GM21526 (cell line): ENCODE measurements around the gene STRBP.
"Not testable (repeated sequence)": the region's sequence is repeated elsewhere in the genome, so short reads cannot be mapped to it uniquely, and the experiment has no call there.

Experiments used
- ATAC-seq: cut with Tn5 transposase; IDR thresholded peaks from one replicate; pipeline ENCODE4 v1.9.1; 2021; ENCODE audit warnings: moderate library complexity; ENCODE audit not compliant: unreplicated experiment, low FRiP score

Gene STRBP

GRCh38 chr9:123251741-123252140 is 16.6 kb downstream of the STRBP start:
- ATAC-seq: no peak

DNA sequence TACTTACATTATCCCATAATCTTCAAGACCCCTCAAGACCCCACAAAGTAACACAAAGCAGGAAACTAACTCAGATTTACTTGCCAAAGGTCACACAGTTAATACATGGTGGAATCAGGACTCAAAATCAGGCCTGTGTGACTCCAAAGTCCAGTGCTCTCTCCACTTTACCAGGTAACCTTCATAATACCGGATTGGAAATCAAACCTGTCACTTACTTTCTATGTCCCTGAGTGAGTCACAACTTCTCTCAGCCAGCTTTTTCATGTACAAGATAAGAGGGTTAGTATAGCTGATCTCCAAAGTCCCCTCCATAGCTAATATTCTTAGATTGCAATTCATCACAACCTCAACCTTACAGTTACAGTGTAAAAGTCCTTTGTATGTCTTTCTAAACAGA is 17.1 kb downstream of the STRBP start:
- no peak for ATAC-seq

DNA sequence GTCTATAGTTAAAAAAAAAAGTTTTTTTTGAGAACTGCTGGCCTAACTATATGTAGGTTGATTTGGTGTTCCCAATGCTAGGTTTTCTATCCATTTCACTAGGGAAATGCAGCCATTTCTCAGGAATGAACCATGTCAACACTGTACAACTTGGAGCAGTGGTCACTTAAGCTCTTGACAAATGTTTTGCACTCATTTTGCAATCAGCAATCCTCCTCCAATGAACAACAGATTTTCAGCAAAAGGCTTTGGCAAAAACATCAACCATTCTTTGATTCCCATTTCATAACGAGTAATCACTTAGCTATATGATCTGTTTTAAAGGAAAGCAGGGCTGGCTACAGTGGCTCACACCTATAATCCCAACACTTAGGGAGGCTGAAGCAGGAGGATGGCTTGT is 17.9 kb downstream of the STRBP start:
- ATAC-seq: no peak

DNA sequence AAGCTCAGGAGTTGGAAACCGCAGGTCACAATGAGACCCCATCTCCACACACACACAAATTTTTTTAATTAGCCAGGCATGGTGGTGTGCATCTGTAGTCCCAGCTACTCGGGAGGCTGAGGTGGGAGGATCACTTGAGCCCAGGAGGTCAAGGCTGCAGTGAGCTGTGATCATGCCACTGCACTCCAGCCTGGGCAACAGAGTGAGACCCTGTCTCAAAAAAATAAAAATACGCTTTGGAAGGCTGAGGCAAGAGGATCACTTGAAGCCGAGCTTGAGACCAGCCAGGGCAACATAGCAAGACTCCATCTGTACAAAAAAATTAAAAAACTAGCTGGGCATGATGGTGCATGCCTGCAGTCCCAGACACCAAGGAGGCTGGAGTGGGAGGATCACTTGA is 19.2 kb downstream of the STRBP start:
- not testable (repeated sequence) for ATAC-seq

DNA sequence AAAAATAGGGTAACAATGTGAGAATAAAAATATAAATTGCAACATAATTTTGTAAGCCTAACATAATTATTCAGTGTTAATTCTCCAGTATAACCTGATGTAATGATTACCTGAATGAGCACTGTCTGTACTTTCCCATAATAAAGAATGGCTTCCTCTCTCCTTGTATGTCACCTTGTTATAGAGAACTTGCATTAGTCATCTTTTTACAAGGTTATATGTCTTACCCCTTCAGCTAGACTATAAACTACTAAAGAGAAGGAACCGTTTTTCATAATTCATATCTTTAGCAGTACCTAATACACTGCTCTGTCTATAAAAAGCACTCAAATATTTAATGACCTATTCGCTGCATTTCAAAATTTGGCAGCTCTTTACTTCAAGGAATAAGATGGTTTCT is 19.8 kb downstream of the STRBP start:
- ATAC-seq: no peak

DNA sequence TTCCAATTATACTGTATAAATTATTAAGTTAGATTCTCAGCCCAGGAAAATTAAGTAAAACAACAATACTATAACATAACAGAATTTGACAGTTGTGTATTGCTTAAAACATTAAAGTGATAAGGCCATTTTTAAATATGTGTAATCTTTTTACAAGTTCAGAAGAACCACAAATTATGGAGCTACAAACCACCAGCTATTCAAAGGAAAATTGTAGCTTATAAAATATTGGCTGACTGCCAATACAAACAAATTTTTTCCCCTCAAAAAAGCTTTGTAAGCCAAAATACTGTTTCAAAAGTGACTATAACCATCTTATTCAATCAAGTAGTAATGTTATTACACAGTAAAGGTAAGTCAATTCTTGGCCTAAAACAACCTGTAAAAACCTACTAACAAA is 21.9 kb downstream of the STRBP start:
- no peak for ATAC-seq

- ATAC-seq: no peak
These were observed 28.7 kb downstream of the STRBP start for GRCh38 chr9:123239726-123240125.

DNA sequence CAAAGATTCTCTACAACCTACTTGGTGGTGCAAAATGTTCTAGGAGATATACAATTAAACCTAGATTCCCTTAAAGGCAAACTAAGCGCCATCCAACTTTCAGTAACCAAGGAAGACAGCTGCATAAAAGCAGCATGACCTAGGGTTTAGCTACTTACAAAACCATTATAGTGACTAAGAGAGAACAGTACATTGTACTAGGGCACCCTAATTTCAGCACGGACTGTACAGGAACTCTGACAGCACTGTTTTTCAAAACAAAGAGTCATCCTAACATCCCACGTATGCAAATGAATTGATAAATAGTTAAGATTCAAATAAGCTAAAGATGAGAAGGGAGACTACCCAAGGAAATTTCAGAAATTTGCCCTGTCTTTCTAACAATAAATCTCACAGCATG is 30.0 kb downstream of the STRBP start:
- no peak for ATAC-seq

DNA sequence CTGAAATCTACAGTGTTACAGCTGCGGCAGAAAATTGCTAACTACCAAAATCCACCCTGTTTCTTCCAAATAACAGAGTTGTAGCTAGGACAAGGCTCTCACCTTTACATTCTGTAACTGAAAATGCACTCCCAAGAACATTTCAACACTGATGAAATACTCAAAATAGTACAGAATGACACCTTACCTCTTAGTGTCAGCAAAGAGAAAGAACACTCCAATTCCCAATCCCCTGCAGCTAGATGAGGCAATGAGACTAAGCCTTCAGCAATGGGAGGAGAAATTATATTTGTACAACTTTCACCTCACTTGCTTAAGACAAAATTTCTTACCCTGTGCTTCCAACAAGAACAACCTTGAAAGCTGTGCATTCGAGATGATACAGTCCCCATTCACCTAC is 31.2 kb downstream of the STRBP start:
- no peak for ATAC-seq

DNA sequence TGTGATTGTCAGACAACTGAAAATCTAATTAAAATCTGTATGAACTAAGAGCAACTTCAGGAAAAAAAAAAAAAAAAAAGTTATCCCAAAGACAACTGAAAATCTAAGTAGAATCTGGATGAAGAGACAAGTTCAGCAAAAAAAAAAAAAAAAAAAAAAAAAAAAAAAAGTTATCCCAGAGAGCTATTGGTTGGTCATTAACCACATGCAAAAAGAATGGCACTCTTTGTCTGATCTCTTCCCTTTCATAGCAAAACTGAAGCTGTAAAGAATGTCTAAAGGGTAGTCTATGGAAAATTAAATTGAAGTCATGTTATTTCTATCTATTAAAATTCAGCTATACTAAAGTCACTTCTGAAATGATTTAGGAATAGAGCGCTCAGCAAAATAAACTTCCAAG is 32.9 kb downstream of the STRBP start:
- ATAC-seq: no peak

- no peak for ATAC-seq
These were observed 33.5 kb downstream of the STRBP start for GRCh38 chr9:123234853-123235252.

DNA sequence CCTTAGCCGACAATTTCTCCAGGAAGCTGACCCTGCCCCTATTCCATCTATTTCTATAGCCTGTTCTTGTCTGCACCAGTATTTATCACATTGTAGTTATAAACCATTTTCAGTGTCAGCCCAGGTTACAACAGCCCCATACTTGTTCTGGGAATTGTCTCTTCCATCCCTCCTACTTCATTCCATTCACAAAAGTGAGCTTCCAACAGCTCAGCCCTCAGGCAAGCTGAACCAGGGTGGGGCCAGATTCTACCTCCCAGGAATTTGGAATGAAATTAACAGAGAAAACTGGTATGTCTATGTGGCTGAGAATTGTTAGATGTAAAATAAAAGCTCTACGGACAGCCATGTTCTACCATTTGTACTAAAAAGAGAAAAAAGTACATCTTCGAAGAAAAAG is 36.1 kb downstream of the STRBP start:
- ATAC-seq: no peak

DNA sequence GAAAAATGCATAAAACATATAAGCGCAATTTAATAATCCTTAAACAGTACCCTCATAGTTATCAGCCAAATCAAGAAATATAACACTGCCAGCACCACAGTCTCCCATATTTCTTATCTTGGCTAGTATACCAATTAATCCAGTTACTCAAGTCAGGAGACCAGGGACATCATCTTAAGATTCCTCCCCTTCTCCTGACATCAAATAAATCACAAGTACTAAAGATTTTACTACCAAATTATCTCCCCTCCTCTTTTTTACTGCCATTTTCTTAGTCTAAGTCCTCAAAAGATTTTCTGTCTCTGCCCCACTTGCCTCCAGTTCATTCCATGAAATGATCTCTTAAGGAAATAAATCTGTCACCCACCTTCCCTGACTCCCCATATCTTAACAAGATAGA is 37.0 kb downstream of the STRBP start:
- ATAC-seq: no peak

DNA sequence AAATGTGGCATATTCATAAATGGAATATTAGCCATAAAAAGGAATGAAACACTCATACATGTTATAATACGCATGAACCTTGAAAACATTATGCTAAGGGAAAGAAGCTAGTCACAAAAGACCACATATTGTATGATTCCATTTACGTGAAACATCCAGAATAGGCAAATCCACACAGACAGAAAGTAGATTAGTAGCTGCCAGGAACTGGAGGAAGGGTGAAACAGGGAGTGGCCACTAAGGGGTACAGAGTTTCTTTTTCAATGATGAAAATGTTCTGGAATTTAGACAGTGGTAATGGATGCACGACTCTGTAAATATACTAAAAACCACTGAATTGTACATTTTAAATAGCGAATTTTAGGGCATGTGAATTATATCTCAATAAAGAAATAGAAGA is 39.4 kb downstream of the STRBP start:
- no peak for ATAC-seq

DNA sequence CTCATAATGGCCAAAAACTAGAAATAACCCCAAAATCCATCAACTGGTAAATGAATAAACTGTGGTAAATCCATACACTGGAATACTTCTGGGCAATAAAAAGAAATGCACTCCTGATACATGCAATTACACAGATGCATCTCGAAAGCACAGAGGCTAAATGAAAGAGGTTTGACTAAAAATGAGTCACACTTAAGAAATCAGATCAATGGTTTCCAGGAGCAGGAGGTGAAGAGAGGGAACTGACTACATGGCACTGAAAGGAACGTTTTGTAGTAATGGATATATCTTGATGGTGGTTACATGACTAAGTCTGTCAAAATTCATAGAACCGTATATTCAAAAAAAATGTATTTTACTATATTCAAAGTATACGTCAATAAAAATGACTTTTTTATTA is 42.4 kb downstream of the STRBP start:
- no peak for ATAC-seq

- ATAC-seq: peak; percentile 89
These were observed 43.0 kb downstream of the STRBP start for GRCh38 chr9:123225374-123225813.

GRCh38 chr9:123220127-123220526 is 48.3 kb downstream of the STRBP start:
- no peak for ATAC-seq

- no peak for ATAC-seq
These were observed 49.6 kb downstream of the STRBP start for GRCh38 chr9:123218831-123219230.

- ATAC-seq: no peak
These were observed 51.2 kb downstream of the STRBP start for GRCh38 chr9:123217128-123217654.

- no peak for ATAC-seq
These were observed 52.1 kb downstream of the STRBP start for GRCh38 chr9:123216251-123216797.

DNA sequence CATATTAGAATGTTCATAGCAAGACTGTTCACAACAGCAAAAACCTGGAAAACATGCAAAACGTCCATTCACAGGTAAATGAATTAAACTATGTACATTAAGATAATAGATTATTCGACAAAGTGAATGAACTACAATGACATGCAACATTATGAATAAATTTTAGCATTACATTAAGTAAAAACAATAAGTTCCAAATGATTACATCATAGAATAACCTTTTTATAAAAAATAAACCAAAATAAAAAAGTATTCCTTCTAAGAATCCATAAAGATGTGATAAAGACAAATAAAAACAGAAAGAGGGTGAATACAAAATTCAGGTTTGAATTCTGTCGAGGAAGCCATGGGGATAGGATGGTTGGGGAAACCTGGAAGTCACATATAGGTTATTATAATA is 57.3 kb downstream of the STRBP start:
- ATAC-seq: no peak

GRCh38 chr9:123208626-123209174 is 59.7 kb downstream of the STRBP start:
- no peak for ATAC-seq

DNA sequence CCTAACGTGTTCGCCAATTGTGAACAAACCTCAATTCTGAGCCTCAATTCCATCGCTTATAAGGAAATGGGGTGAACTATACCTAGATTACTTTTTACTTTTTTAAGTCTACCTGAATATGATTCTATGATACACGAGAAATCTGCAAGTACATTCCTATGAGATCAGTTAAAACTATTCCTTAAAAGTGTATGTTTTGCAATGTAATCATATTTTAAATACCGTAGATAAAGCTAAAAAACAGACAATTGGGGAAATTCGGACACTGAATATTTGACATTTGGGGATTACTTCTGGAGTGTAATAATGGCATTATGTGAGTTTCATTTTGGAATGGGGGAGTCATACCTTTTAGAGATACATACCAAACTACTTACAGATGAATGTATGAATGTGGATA is 62.3 kb downstream of the STRBP start:
- ATAC-seq: no peak
